GM12878 (cell line): ENCODE results near the gene FARS2. TPM values are rescaled to one million over a fixed set of nuclear protein-coding genes. Genes with fewer than 3 reads are reported as not detected.

Source experiments
- ATAC-seq: fragments of 200-7000 bp; cut with Tn5 transposase; 3 replicates; pipeline ENCODE4 v1.9.1; 2020; ENCODE audit warnings: mild to moderate bottlenecking, moderate library complexity
- BruUV-seq: library from RNA; stranded (reverse); fragments of 400-500 nt; replicated peaks from 2 replicates; lab custom pipeline; 2021; lab: Mats Ljungman, UMichigan
- CTCF ChIA-PET: fragments of 300-600 bp; sonication (Branson Sonifier 250); formaldehyde crosslinking; extraction: SDS; loops from one replicate; lab custom pipeline; 2021; ENCODE audit warnings: inconsistent platforms; lab: Yijun Ruan, JAX
- POLR2A ChIA-PET: fragments of 350-600 bp; formaldehyde crosslinking; extraction: SDS; loops from one replicate; lab custom pipeline; 2021; ENCODE audit warnings: inconsistent platforms; lab: Charles Lee
- RAD21 ChIA-PET: fragments of 300-600 bp; sonication (Branson Sonifier 250); formaldehyde crosslinking; loops from one replicate; lab custom pipeline; 2023; ENCODE audit warnings: antibody characterized with exemption; ENCODE audit not compliant: unreplicated experiment; lab: Charles Lee
- SMC1A ChIA-PET: fragments of 300-600 bp; sonication (Branson Sonifier 250); formaldehyde crosslinking; loops from one replicate; lab custom pipeline; 2023; ENCODE audit not compliant: unreplicated experiment, uncharacterized antibody; lab: Charles Lee
- DNase-seq: peaks from one replicate; pipeline ENCODE4 v3.0.0-alpha.2; 2011; ENCODE audit warnings: low read depth, low spot score
- FAIRE-seq: peaks from 3 replicates; lab custom pipeline; 2011; peaks lifted over from hg19 to GRCh38; lab: Jason Lieb, UNC
- H2AFZ ChIP-seq: 2 replicates; pipeline ENCODE4 v1.6.0; 2011; ENCODE audit warnings: low read depth, low read length, control low read depth; ENCODE audit not compliant: control insufficient read depth
- H3K27ac ChIP-seq: 2 replicates; pipeline ENCODE4 v1.5.1; 2011; ENCODE audit warnings: control low read depth; ENCODE audit not compliant: control insufficient read depth, insufficient read depth
- H3K27me3 ChIP-seq, 2 experiments: replicated peaks in 1 of 2; 2 replicates each; pipeline versions ENCODE4 v1.6.0 to v1.6.1; 2011; ENCODE audit warnings: low read length in 1 of 2; ENCODE audit not compliant: control insufficient read depth in 2 of 2, insufficient read depth in 2 of 2
- H3K36me3 ChIP-seq, 2 experiments: 2 replicates each; pipeline ENCODE4 v1.5.1; 2011; ENCODE audit warnings: low read length in 1 of 2; ENCODE audit not compliant: control insufficient read depth in 2 of 2, insufficient read depth in 2 of 2
- H3K4me1 ChIP-seq: 2 replicates; pipeline ENCODE4 v1.6.1; 2011; ENCODE audit warnings: mild to moderate bottlenecking, low read length, moderate library complexity, mixed read lengths; ENCODE audit not compliant: control insufficient read depth, insufficient read depth
- H3K4me2 ChIP-seq: 2 replicates; pipeline ENCODE4 v1.6.0; 2011; ENCODE audit warnings: control low read depth; ENCODE audit not compliant: control insufficient read depth, insufficient read depth
- H3K4me3 ChIP-seq: fragments of 200-600 bp; sonication (generic); 2 replicates; pipeline ENCODE4 v1.5.1; 2016
- H3K79me2 ChIP-seq: 2 replicates; pipeline ENCODE4 v1.6.0; 2011; ENCODE audit warnings: low read length; ENCODE audit not compliant: control insufficient read depth, insufficient read depth
- H3K9ac ChIP-seq: 2 replicates; pipeline ENCODE4 v1.8.0; 2011; ENCODE audit warnings: low read length, control low read depth, mixed read lengths; ENCODE audit not compliant: control insufficient read depth, insufficient read depth
- H3K9me3 ChIP-seq: replicated peaks from 3 replicates; pipeline ENCODE4 v1.5.1; 2011; ENCODE audit warnings: mild to moderate bottlenecking, low read length; ENCODE audit not compliant: control insufficient read depth, insufficient read depth
- H4K20me1 ChIP-seq: 2 replicates; pipeline ENCODE4 v1.6.0; 2011; ENCODE audit not compliant: control insufficient read depth, insufficient read depth
- CEBPZ ChIP-seq: fragments of 150-350 bp; IDR thresholded peaks from 2 replicates; pipeline ENCODE4 v1.6.1; 2016; ENCODE audit warnings: low read depth, low read length
- HDAC2 ChIP-seq: fragments of 200-600 bp; sonication (generic); IDR thresholded peaks from 2 replicates; pipeline ENCODE4 v1.6.1; 2017
- IRF5 ChIP-seq: fragments of 450-650 bp; IDR thresholded peaks from 2 replicates; pipeline ENCODE4 v1.6.1; 2017; ENCODE audit warnings: borderline replicate concordance
- JUNB ChIP-seq: IDR thresholded peaks from 2 replicates; pipeline ENCODE4 v1.6.1; 2016; ENCODE audit warnings: antibody characterized with exemption, mild to moderate bottlenecking
- JUND ChIP-seq: IDR thresholded peaks from 2 replicates; pipeline ENCODE4 v1.6.1; 2012; ENCODE audit warnings: low read depth, mild to moderate bottlenecking, low read length, improper control_type of control experiment, moderate library complexity
- MAX ChIP-seq: IDR thresholded peaks from 2 replicates; pipeline ENCODE4 v1.6.1; 2012; ENCODE audit warnings: low read depth, low read length, improper control_type of control experiment
- RAD21 ChIP-seq: IDR thresholded peaks from 2 replicates; pipeline ENCODE4 v1.6.1; 2011; ENCODE audit warnings: mild to moderate bottlenecking, low read depth, low read length, moderate library complexity; ENCODE audit not compliant: insufficient read depth
- RELB ChIP-seq: fragments of 450-650 bp; IDR thresholded peaks from 2 replicates; pipeline ENCODE4 v1.6.1; 2017; ENCODE audit warnings: low read depth, mild to moderate bottlenecking, moderate library complexity
- RFX5 ChIP-seq: IDR thresholded peaks from 2 replicates; pipeline ENCODE4 v1.6.1; 2011; ENCODE audit warnings: low read depth, low read length, improper control_type of control experiment
- TCF7 ChIP-seq: IDR thresholded peaks from 2 replicates; pipeline ENCODE4 v1.6.1; 2014; ENCODE audit warnings: antibody characterized with exemption, borderline replicate concordance
- WRNIP1 ChIP-seq: IDR thresholded peaks from 2 replicates; pipeline ENCODE4 v1.6.1; 2011; ENCODE audit warnings: low read depth, low read length, improper control_type of control experiment, borderline replicate concordance
- ZBTB11 ChIP-seq: fragments of 450-650 bp; formaldehyde crosslinking; IDR thresholded peaks from 2 replicates; pipeline ENCODE4 v1.5.0; 2022; ENCODE audit warnings: mild to moderate bottlenecking, missing genetic modification characterization
- WGBS: methylation state at CpG from one replicate; pipeline ENCODE4 v1.1.6; 2016; ENCODE audit warnings: low lambda C conversion rate; ENCODE audit not compliant: insufficient replicate concordance, insufficient coverage; ENCODE audit errors: missing lambda C conversion rate; 5-methylcytosine and 5-hydroxymethylcytosine counted together
- in situ Hi-C: fragments of 300-500 bp; cut with MboI; formaldehyde crosslinking; loops from 9 replicates; pipeline ENCODE4 v1.14.3; 2018; ENCODE audit warnings: mixed read lengths
- intact Hi-C: fragments of 100-400 bp; cut with micrococcal nuclease; formaldehyde crosslinking; loops from one replicate; pipeline ENCODE4 v1.14.2; 2022; ENCODE audit not compliant: unreplicated experiment
- polyA plus RNA-seq, 11 experiments: library from polyadenylated mRNA; depleted of rRNA in 4 of 11; unstranded in 6 of 11; stranded (reverse) in 5 of 11; fragments of >200 nt; fragmentation: Nextera tagmentation in 4 of 11; fragmentation: Illumina TruSeq in 1 of 11; extraction: Ambion mirVana in 4 of 11; extraction: Trizol in 1 of 11; gene quantifications; 1 replicate in 1 of 11; 2 replicates in 10 of 11; pipeline versions ENCODE4 v1.2.1 to v1.2.3, GENCODE V29; 2011 to 2016; ENCODE audit warnings: inconsistent platforms in 2 of 11, missing spikeins in 2 of 11, low read depth in 1 of 11
- total RNA-seq, 4 experiments: library from RNA; depleted of rRNA in 3 of 4; stranded (reverse); fragments of >200 nt in 3 of 4; fragmentation: Illumina TruSeq in 1 of 4; extraction: Trizol in 1 of 4; gene quantifications; 2 replicates each; pipeline versions ENCODE4 v1.2.1 to v1.2.3, GENCODE V29; 2013 to 2021

FARS2 gene
- total and polyA plus RNA-seq, 10 of the 15 experiments (the other 5 are each of a cell fraction or from before 2014, with no cell fraction given): 16.8 to 46.7 (median 25.6) TPM

GRCh38 chr6:5484692-5485091 lies 223.4 kb downstream of the FARS2 start:
- Histone ChIP-seq H3K79me2 (peaks cover 2% of the 10 kb centered on the region), H4K20me1 (no peaks in the 10 kb centered on the region), H3K4me2 (no peak overlapping the region), H3K27me3 (no peaks in the 10 kb centered on the region), H3K9ac (no peak overlapping the region), H3K4me1 (peaks cover 16% of the 10 kb centered on the region), H3K27ac (no peak overlapping the region), H3K4me3 (no peak overlapping the region), H2AFZ (no peak overlapping the region), H3K36me3 (peaks cover 0 to 5% of the 10 kb centered on the region in 2 experiments; a peak in 2 of 4 replicates), H3K9me3 (no peaks in the 10 kb centered on the region)
- WGBS: 92% methylated on average over 3 of the region's 3 CpGs
- RAD21 ChIA-PET: interaction anchor here (1.3 to 4.1 kb wide), 2 partner anchors 22 to 81 kb away, joined by 3 to 27 read pairs; no protein-coding TSS in a partner anchor
- in situ Hi-C loops: no loop called here
- ATAC-seq (no peak), DNase-seq (no peak), FAIRE-seq (no peak)
- intact Hi-C loops: no loop called here
- SMC1A ChIA-PET: interaction anchor here (1.2 to 8.7 kb wide), 3 partner anchors 11 to 21 kb away, joined by 3 to 72 read pairs (median 4); no protein-coding TSS in a partner anchor
- no TSS peak for BruUV-seq
- POLR2A ChIA-PET: no interaction called here
- CTCF ChIA-PET: interaction anchor here (1.9 to 6.3 kb wide), 3 partner anchors 13 to 244 kb away, joined by 4 to 40 read pairs (median 21); no protein-coding TSS in a partner anchor
- TF ChIP-seq RELB: no peak
- no peak for TF ChIP-seq JUND
- TF ChIP-seq TCF7: no peak
- TF ChIP-seq IRF5: no peak
- no peak for TF ChIP-seq CEBPZ
- no peak for TF ChIP-seq RFX5
- TF ChIP-seq ZBTB11 (CRISPR knock-in tag): no peak
- TF ChIP-seq JUNB: no peak
- no peak for TF ChIP-seq MAX
- no peak for TF ChIP-seq RAD21
- TF ChIP-seq WRNIP1: no peak
- no peak for TF ChIP-seq HDAC2
